Fibroblast of skin of right biceps (primary cell): Measurements from ENCODE around the gene FAM83B.
"Not testable (repeated sequence)": the region's sequence is repeated elsewhere in the genome, so short reads cannot be mapped to it uniquely, and the experiment has no call there.

Experiments
- DNase-seq: peaks from one replicate; pipeline ENCODE4 v3.0.0-alpha.2; 2013

Gene FAM83B

GRCh38 chr6:54900666-54901065 is 54.1 kb downstream of the FAM83B start:
- DNase-seq: no peak

- no peak for DNase-seq
Measured at GRCh38 chr6:54903884-54904283, 57.3 kb downstream of the FAM83B start.

GRCh38 chr6:54907355-54907754 is 60.8 kb downstream of the FAM83B start:
- DNase-seq: no peak

DNA sequence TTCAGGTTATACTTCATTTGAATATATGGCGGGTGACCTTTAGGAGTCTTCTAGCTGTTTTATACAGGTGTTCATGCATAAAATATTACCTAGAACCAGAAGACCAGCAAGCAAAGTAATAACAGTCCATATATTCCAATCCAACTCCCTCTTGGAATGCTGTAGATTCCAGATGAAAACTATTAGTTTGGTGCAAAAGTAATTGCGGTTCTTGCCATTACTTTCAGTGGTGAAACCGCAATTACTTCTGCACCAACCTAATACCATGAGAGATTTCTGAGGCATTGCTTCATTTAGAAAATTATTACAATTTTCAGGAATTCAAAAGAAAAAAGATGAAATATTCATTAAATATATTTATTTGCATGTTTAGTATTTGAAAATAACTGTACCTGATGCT is 62.6 kb downstream of the FAM83B start:
- DNase-seq: no peak

DNA sequence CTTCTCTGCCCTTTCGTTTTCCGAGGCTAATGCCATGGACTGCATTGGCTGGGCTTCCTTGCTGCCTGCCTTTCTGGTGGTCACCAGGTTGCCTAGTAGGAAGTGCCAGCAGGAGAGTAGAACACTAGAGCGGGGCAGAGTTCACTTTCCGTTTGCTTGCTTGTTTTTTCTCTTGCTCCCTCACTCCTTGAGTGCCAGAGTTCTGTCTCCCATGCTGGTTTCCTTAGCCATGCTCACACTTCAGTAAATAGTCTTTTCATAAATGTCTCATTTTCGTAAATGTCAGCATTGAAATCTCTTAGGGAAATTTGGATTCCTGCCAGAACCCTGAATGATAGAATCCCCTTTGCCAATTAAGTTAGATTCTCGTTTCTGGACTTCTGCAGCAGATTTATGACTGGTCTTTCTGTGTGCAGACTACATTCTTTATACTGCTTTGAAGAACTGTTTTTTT is 63.9 kb downstream of the FAM83B start:
- peak; percentile 29 for DNase-seq

- DNase-seq: peak; percentile 50
Measured at GRCh38 chr6:54910921-54911320, 64.3 kb downstream of the FAM83B start.

DNA sequence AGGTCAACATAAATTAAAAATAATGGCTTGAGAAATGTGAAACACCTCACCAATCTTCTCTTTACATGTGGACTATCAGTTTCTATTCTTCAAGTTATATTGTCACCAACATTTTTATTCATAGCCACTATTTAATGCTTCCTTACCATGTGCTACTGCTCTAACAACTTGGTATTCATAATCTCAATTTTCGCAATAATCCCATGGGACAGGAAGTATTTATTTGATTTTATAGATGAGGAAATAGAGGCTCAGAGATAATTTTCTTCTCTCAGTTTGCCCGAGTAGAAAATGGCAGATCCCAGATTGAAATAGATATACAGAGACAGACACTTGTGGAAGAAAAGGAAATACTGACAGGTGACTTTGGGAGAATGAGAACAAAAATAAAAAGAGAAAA is 66.6 kb downstream of the FAM83B start:
- DNase-seq: no peak

GRCh38 chr6:54916858-54917257 is 70.3 kb downstream of the FAM83B start:
- DNase-seq: peak; percentile 72

DNA sequence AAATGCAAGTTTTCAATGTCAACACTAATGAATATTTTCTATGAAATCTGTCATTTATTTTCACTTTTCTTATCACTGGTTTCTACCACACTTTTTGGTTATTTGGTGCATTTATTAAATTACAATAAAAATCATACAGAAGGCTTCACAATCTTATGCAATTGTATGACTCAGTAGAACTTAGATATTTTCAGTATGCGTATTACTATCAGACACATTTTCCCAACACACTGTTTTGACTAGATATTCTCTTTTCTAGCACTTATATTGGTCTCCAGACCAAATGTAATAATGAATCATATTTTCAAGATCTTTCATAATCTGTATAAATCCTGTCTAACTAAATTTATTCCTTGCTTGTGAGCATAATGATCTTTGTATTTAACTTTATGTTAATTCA is 74.1 kb downstream of the FAM83B start:
- peak; percentile 26 for DNase-seq

- no peak for DNase-seq
Measured at GRCh38 chr6:54921891-54922290, 75.3 kb downstream of the FAM83B start.

GRCh38 chr6:54929245-54929909 is 82.8 kb downstream of the FAM83B start:
- peak; percentile 19 for DNase-seq

DNA sequence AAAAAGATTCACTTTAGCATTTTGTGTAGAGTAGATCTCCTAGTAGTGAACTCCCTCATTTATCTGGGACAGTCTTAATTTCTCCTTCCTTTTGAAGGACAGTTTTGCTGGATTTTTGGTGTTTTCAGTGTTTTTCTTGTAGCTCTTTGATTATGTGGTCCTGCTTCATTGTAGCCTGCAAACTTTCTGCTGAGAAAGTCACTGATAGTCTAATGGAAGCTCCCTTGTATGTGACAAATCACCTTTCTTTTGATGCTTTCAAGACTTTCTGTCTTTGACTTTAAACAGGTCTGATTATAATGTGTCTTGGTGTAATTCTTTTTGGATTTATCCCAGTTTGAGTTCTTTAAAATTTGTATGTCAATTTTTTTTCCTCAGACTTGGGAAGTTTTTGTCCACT is 86.1 kb downstream of the FAM83B start:
- no peak for DNase-seq

DNA sequence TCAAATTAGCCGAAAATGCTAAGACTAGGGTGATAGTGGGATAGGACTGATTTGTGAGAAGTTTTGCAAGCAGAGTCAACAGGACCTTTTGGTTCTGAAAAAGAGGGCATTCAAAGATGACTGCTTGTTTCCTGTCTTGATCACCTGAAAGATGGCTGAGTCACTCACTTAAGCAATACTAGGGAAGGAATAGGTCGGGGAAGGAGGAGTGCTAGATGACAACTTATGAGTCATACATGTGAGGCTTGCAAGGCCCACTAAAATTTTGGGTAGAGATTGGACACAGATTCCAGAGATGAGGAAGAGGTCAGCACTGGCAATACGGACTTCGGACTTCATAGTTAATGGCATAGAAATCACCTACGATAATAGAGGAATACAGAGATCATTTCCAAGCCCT is 89.2 kb downstream of the FAM83B start:
- DNase-seq: peak; percentile 71

DNA sequence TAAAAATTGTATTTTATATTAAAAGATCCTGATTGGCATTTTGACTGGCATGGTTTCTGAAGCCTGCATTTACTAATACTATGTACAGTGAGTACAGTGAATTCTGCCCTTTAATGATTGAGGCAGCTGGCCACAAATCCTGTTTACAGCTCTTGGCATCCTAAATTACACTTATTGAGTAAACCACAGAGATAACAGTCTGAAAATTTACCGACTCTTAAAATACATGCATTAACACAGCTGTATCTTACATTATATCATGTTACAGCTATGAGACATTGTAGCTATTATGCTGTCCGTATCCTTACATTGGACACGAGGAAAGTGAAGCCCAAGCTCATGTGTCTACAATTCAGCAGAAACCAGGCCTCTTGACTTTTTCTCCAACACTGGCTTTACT is 90.8 kb downstream of the FAM83B start:
- no peak for DNase-seq

DNA sequence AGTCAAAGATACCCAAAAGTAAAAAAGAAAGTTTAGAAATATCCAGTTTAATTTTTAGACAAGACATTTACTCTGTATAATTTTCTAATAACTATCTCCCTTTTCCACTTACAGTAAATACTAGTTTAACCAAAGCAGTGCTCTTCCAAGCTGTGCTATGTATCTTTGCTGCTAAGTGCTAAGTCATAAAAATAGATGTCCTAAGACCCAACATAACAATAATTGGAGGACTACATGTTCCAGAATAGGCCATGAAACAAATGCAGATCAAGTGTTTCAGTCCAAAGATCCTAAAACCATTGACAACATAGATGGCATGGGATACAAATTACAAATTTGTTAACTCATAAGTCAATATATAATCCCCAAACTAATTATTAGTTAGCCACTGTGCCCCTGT is 111.1 kb downstream of the FAM83B start:
- no peak for DNase-seq

GRCh38 chr6:54958446-54958845 is 111.9 kb downstream of the FAM83B start:
- no peak for DNase-seq

DNA sequence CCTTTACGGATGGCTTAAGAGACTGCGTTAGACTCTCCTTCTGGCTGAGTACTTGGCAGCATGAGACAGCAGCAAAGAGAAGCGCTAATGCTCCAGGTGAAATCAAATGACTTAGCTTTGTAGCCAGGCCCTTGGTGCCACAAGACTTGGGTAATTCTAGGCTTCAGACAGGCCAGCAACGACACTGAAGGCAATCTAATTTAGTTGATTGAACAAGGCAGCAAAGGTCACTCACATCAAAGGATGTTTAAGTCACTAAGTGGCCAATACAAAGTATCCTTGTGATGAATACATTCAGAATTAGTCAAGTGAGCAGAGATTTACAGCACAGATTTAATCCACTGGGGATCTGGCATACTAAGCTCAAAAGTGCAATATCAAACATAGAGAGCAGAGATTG is 113.2 kb downstream of the FAM83B start:
- no peak for DNase-seq

- DNase-seq: not testable (repeated sequence)
Measured at GRCh38 chr6:54961372-54961771, 114.8 kb downstream of the FAM83B start.

- DNase-seq: peak; percentile 15
Measured at GRCh38 chr6:54970337-54970736, 123.8 kb downstream of the FAM83B start.

- DNase-seq: no peak
Measured at GRCh38 chr6:54971825-54972224, 125.3 kb downstream of the FAM83B start.

DNA sequence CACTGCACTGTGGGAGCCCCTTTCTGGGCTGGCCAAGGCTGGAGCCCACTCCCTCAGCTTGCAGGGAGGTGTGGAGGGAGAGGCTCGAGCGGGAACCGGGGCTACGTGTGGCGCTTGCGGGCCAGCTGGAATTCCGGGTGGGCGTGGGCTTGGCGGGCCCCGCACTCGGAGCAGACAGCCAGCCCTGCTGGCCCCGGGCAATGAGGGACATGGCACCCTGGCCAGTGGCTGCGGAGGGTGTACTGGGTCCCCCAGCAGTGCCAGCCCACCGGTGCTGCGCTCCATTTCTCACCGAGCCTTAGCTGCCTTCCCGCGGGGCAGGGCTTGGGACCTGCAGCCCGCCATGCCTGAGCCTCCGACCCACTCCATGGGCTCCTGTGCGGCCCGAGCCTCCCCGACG is 132.6 kb downstream of the FAM83B start:
- DNase-seq: not testable (repeated sequence)

GRCh38 chr6:54980511-54981275 is 134.1 kb downstream of the FAM83B start:
- peak; percentile 95 for DNase-seq

GRCh38 chr6:54981276-54981609 is 134.7 kb downstream of the FAM83B start:
- no peak for DNase-seq

GRCh38 chr6:54981647-54982046 is 135.1 kb downstream of the FAM83B start:
- DNase-seq: peak; percentile 87
